SK-N-SH (cell line): ENCODE measurements around the gene PADI4. TPM values are rescaled to one million over a fixed set of nuclear protein-coding genes. Genes with fewer than 3 reads are reported as not detected.

Source experiments
- CTCF ChIA-PET: fragments of 300-600, 350-600 bp; formaldehyde crosslinking; extraction: SDS; loops from one replicate; lab custom pipeline; 2021; lab: Yijun Ruan, JAX
- POLR2A ChIA-PET: fragments of 350-600 bp; sonication (Branson Sonifier 250); formaldehyde crosslinking; extraction: SDS; loops from one replicate; lab custom pipeline; 2020; ENCODE audit warnings: antibody characterized with exemption, inconsistent platforms; lab: Yijun Ruan, JAX
- DNase-seq: peaks from one replicate; pipeline ENCODE4 v3.0.0; 2012
- H2AFZ ChIP-seq: fragments of 200-600 bp; sonication (generic); 2 replicates; pipeline ENCODE4 v1.8.1; 2016; ENCODE audit warnings: antibody characterized with exemption, mild to moderate bottlenecking, low read depth
- H3F3A ChIP-seq: fragments of 200-600 bp; sonication (generic); replicated peaks from 2 replicates; pipeline ENCODE3; 2016; ENCODE audit warnings: antibody characterized with exemption, mild to moderate bottlenecking; ENCODE audit not compliant: insufficient read depth
- H3K27ac ChIP-seq, 2 experiments: fragments of 200-500 bp in 1 of 2; fragments of 200-600 bp in 1 of 2; sonication (Bioruptor generic) in 1 of 2; sonication (generic), shearing (Covaris generic) in 1 of 2; 2 replicates each; pipeline versions ENCODE4 v1.5.1 to v1.6.1; 2014 to 2016; ENCODE audit warnings: low read depth in 2 of 2, inconsistent platforms in 1 of 2, low read length in 1 of 2, mild to moderate bottlenecking in 1 of 2, mixed read lengths in 1 of 2
- H3K27me3 ChIP-seq: fragments of 200-600 bp; sonication (generic), shearing (Covaris generic); 2 replicates; pipeline ENCODE4 v1.6.1; 2016; ENCODE audit warnings: mixed run types; ENCODE audit not compliant: insufficient read depth
- H3K36me3 ChIP-seq, 2 experiments: fragments of 200-500 bp in 1 of 2; fragments of 200-600 bp in 1 of 2; sonication (Bioruptor generic) in 1 of 2; sonication (generic) in 1 of 2; replicated peaks in 1 of 2; 2 replicates each; pipeline versions ENCODE3 to v1.5.1; 2014 to 2016; ENCODE audit warnings: low read length in 1 of 2, mild to moderate bottlenecking in 1 of 2; ENCODE audit not compliant: insufficient read depth in 2 of 2, control insufficient read depth in 1 of 2
- H3K4me1 ChIP-seq, 2 experiments: fragments of 200-500 bp in 1 of 2; fragments of 200-600 bp in 1 of 2; sonication (Bioruptor generic) in 1 of 2; sonication (generic), shearing (Covaris generic) in 1 of 2; 2 replicates each; pipeline versions ENCODE4 v1.5.1 to v1.6.1; 2014 to 2016; ENCODE audit warnings: low read depth in 1 of 2, low read length in 1 of 2, mixed run types in 1 of 2; ENCODE audit not compliant: insufficient read depth in 2 of 2, control insufficient read depth in 1 of 2
- H3K4me2 ChIP-seq: fragments of 200-600 bp; sonication (generic), shearing (Covaris generic); 2 replicates; pipeline ENCODE4 v1.6.1; 2017; ENCODE audit warnings: mixed run types
- H3K4me3 ChIP-seq, 2 experiments: fragments of 200-500 bp in 1 of 2; fragments of 200-600 bp in 1 of 2; sonication (Bioruptor generic) in 1 of 2; sonication (generic), shearing (Covaris generic) in 1 of 2; 2 replicates each; pipeline versions ENCODE4 v1.5.1 to v1.8.1; 2014 to 2016; ENCODE audit warnings: low read depth in 2 of 2, inconsistent platforms in 1 of 2, low read length in 1 of 2, mild to moderate bottlenecking in 1 of 2, mixed read lengths in 1 of 2, moderate library complexity in 1 of 2
- H3K79me2 ChIP-seq: fragments of 200-600 bp; sonication (generic); 2 replicates; pipeline ENCODE4 v1.8.1; 2017; ENCODE audit warnings: mild to moderate bottlenecking; ENCODE audit not compliant: insufficient read depth
- H3K9ac ChIP-seq: fragments of 200-600 bp; sonication (generic); 2 replicates; pipeline ENCODE4 v1.6.1; 2017; ENCODE audit warnings: mixed run types
- H3K9me2 ChIP-seq: fragments of 200-600 bp; sonication (generic); 2 replicates; pipeline ENCODE4 v1.6.1; 2017; ENCODE audit warnings: mixed run types
- H3K9me3 ChIP-seq: fragments of 200-600 bp; sonication (generic); 2 replicates; pipeline ENCODE4 v1.6.1; 2017; ENCODE audit warnings: mixed run types, mild to moderate bottlenecking, moderate library complexity
- H4K20me1 ChIP-seq: fragments of 200-600 bp; sonication (generic); 2 replicates; pipeline ENCODE4 v1.6.1; 2017; ENCODE audit warnings: mild to moderate bottlenecking, mixed run types; ENCODE audit not compliant: insufficient read depth
- CHD2 ChIP-seq: fragments of 150-350 bp; IDR thresholded peaks from 2 replicates; pipeline ENCODE4 v1.6.1; 2018; ENCODE audit warnings: low read length; ENCODE audit not compliant: partially characterized antibody
- EP300 ChIP-seq, 2 experiments: IDR thresholded peaks; 2 replicates each; pipeline versions ENCODE4 v1.4.0 to v1.6.1; 2012; ENCODE audit warnings: borderline replicate concordance in 1 of 2, low read depth in 1 of 2, low read length in 1 of 2
- EZH2phosphoT487 ChIP-seq: fragments of 200-600 bp; sonication (generic); IDR thresholded peaks from 2 replicates; pipeline ENCODE4 v1.6.1; 2017; ENCODE audit warnings: low read depth, mixed run types, mild to moderate bottlenecking, antibody characterized with exemption, moderate library complexity, borderline replicate concordance
- FOXJ3 ChIP-seq: sonication (generic); formaldehyde crosslinking; IDR thresholded peaks from 2 replicates; pipeline ENCODE4 v1.5.1; 2020; ENCODE audit warnings: mild to moderate bottlenecking, missing genetic modification reagents
- FOXM1 ChIP-seq: IDR thresholded peaks from 2 replicates; pipeline ENCODE4 v1.4.0; 2012; ENCODE audit warnings: low read depth, mild to moderate bottlenecking
- GABPA ChIP-seq: IDR thresholded peaks from 2 replicates; pipeline ENCODE4 v1.4.0; 2012; ENCODE audit warnings: low read depth, mild to moderate bottlenecking
- JUND ChIP-seq: IDR thresholded peaks from 2 replicates; pipeline ENCODE4 v1.4.0; 2012
- MAX ChIP-seq: IDR thresholded peaks from 2 replicates; pipeline ENCODE4 v1.4.0; 2012; ENCODE audit warnings: low read depth
- MEF2A ChIP-seq: IDR thresholded peaks from 2 replicates; pipeline ENCODE4 v1.4.0; 2012; ENCODE audit warnings: low read depth, borderline replicate concordance
- NRF1 ChIP-seq: IDR thresholded peaks from 2 replicates; pipeline ENCODE4 v1.6.1; 2012; ENCODE audit warnings: low read depth, mild to moderate bottlenecking, low read length
- POLR2AphosphoS5 ChIP-seq: IDR thresholded peaks from 2 replicates; pipeline ENCODE4 v1.6.1; 2012; ENCODE audit warnings: low read depth, low read length
- REST ChIP-seq: IDR thresholded peaks from 2 replicates; pipeline ENCODE4 v1.6.1; 2012; ENCODE audit warnings: mild to moderate bottlenecking, low read depth, low read length, moderate library complexity
- RFX5 ChIP-seq: IDR thresholded peaks from 2 replicates; pipeline ENCODE4 v1.6.1; 2012; ENCODE audit warnings: mild to moderate bottlenecking, improper control_type of control experiment, low read length
- RXRA ChIP-seq: IDR thresholded peaks from 2 replicates; pipeline ENCODE4 v1.4.0; 2012; ENCODE audit warnings: low read depth, mild to moderate bottlenecking, borderline replicate concordance
- TCF12 ChIP-seq: IDR thresholded peaks from 2 replicates; pipeline ENCODE4 v1.4.0; 2012
- TEAD4 ChIP-seq: IDR thresholded peaks from 2 replicates; pipeline ENCODE4 v1.4.0; 2012; ENCODE audit warnings: mild to moderate bottlenecking, borderline replicate concordance; ENCODE audit not compliant: insufficient read depth
- WGBS: methylation state at CpG from one replicate; pipeline ENCODE4 v1.1.6; 2017; ENCODE audit warnings: low lambda C conversion rate; 5-methylcytosine and 5-hydroxymethylcytosine counted together
- polyA plus RNA-seq, 3 experiments: library from polyadenylated mRNA; depleted of rRNA; stranded (reverse); fragments of >200 nt; gene quantifications; 2 replicates each; pipeline ENCODE4 v1.2.3, GENCODE V29; 2012

The PADI4 gene
- polyA plus RNA-seq, 1 of the 3 experiments (the other 2 are of a cell fraction): not detected

- Histone ChIP-seq H3K9ac (no peak overlapping the region), H3K27me3 (peaks cover 20% of the 10 kb centered on the region; the same call in 1 of the 2 replicates), H2AFZ (no peak overlapping the region)
- CTCF ChIA-PET: no interaction called here
- no peak for TF ChIP-seq POLR2AphosphoS5
- TF ChIP-seq NRF1: no peak
- no peak for TF ChIP-seq GABPA
- TF ChIP-seq REST: no peak
- no peak for TF ChIP-seq RXRA
- no peak for TF ChIP-seq EZH2phosphoT487
- no peak for TF ChIP-seq TCF12
- TF ChIP-seq EP300 (IDR thresholded peaks at IDR 0.05; ENCODE audit: borderline replicate concordance in 1 of 2, low read depth in 1 of 2, low read length in 1 of 2): no peak
- TF ChIP-seq CHD2: no peak
- no peak for TF ChIP-seq JUND
- no peak for TF ChIP-seq RFX5
- no peak for TF ChIP-seq FOXM1
- no peak for TF ChIP-seq MAX
- no peak for TF ChIP-seq TEAD4
- no peak for TF ChIP-seq FOXJ3 (CRISPR knock-in tag)
- TF ChIP-seq MEF2A: no peak
- TF ChIP-seq, all 33 proteins: peak for 0
- Histone ChIP-seq H3F3A (no peaks in the 10 kb centered on the region), H4K20me1 (no peaks in the 10 kb centered on the region), H3K4me3 (no peak overlapping the region), H3K79me2 (no peaks in the 10 kb centered on the region), H3K9me3 (no peaks in the 10 kb centered on the region), H3K4me1 (no peaks in the 10 kb centered on the region), H3K36me3 (no peaks in the 10 kb centered on the region), H3K27ac (no peak overlapping the region), H3K9me2 (no peaks in the 10 kb centered on the region), H3K4me2 (no peak overlapping the region)
- 55% methylated on average over 8 of the region's 8 CpGs for WGBS
- POLR2A ChIA-PET: no interaction called here
- DNase-seq: no peak
These were observed 85.2 kb downstream of the PADI4 start for GRCh38 chr1:17393230-17393629.
